Lower leg skin (tissue), 4 donors: ENCODE measurements around the gene CRELD2. TPM values are rescaled to one million over a fixed set of nuclear protein-coding genes. Genes with fewer than 3 reads are reported as not detected.

Experiments used
- DNase-seq, 2 donors: peaks; one replicate each; pipeline ENCODE4 v3.0.0-alpha.2; 2019; ENCODE audit warnings: low spot score in 2 of 2
- H3K4me3 ChIP-seq: fragments of 200-600 bp; sonication (generic); 2 replicates; pipeline ENCODE4 v1.5.1; 2017; ENCODE audit warnings: mild to moderate bottlenecking, low read depth; ENCODE audit not compliant: poor library complexity, severe bottlenecking
- CTCF ChIP-seq, 3 donors: fragments of 450-650 bp; IDR thresholded peaks; one replicate each; pipeline ENCODE4 v1.5.1; 2016; ENCODE audit warnings: antibody characterized with exemption in 3 of 3, mild to moderate bottlenecking in 3 of 3, moderate library complexity in 2 of 3
- POLR2A ChIP-seq, 2 donors: fragments of 450-650 bp; IDR thresholded peaks; one replicate each; pipeline ENCODE4 v1.6.1; 2016 to 2017; ENCODE audit warnings: antibody characterized with exemption in 2 of 2, mild to moderate bottlenecking in 1 of 2, moderate library complexity in 1 of 2
- WGBS, 2 donors: methylation state at CpG; one replicate each; pipeline ENCODE4 v1.1.5; 2018; 5-methylcytosine and 5-hydroxymethylcytosine counted together
- intact Hi-C: fragments of 100-400 bp; cut with DNase I; formaldehyde crosslinking; loops from one replicate; pipeline ENCODE4 v1.15.0; 2023; ENCODE audit warnings: low total_unique reads
- total RNA-seq, 4 donors: library from RNA; depleted of rRNA; stranded (reverse); fragments of >200 nt; gene quantifications; one replicate each; pipeline ENCODE4 v1.1.0, GENCODE V29; 2016

Gene CRELD2
- total RNA-seq, 4 donors from 2014 or later, result 9.1 to 28.0 (median 18.0) TPM

- TF ChIP-seq POLR2A (IDR thresholded peaks at IDR 0.05) (no peak), CTCF (IDR thresholded peaks at IDR 0.05) (no peak)
- intact Hi-C loops, result loop anchor here (10.0 kb wide), 1 partner anchor 131 kb away; no protein-coding TSS in a partner anchor
- DNase-seq, result no peak
- 92 to 94% methylated on average over 12 of the region's 12 CpGs for WGBS, 2 donors
- H3K4me3 ChIP-seq, result no peak overlapping the region
Observed at GRCh38 chr22:49915610-49916009, 2.8 kb upstream of the CRELD2 start.

GRCh38 chr22:49916831-49917230, 1.6 kb upstream of the CRELD2 start:
- TF ChIP-seq CTCF (IDR thresholded peaks at IDR 0.05), result no peak
- WGBS, 2 donors, result 86 to 94% methylated on average over 11 of the region's 11 CpGs
- H3K4me3 ChIP-seq, result no peak overlapping the region
- no peak for DNase-seq
- intact Hi-C loops, result loop anchor here (10.0 kb wide), 1 partner anchor 132 kb away; no protein-coding TSS in a partner anchor

- TF ChIP-seq POLR2A (IDR thresholded peaks at IDR 0.05), result no peak
- TF ChIP-seq CTCF (IDR thresholded peaks at IDR 0.05), result no peak
- no peak for DNase-seq
- intact Hi-C loops, result loop anchor here (10.0 kb wide), 1 partner anchor 134 kb away; no protein-coding TSS in a partner anchor
- WGBS, 2 donors, result 37 to 52% methylated on average over 28 to 46 of the region's 47 CpGs
- peak overlapping the region; percentile 16 for H3K4me3 ChIP-seq
Observed at GRCh38 chr22:49918911-49919881, 762 bp downstream of the CRELD2 start.

GRCh38 chr22:49920859-49921258, 2.4 kb downstream of the CRELD2 start:
- no peak overlapping the region for H3K4me3 ChIP-seq
- 90 to 97% methylated on average over 18 of the region's 18 CpGs for WGBS, 2 donors
- no peak for DNase-seq
- intact Hi-C loops, result no loop called here
- no peak for TF ChIP-seq CTCF (IDR thresholded peaks at IDR 0.05)
- TF ChIP-seq POLR2A (IDR thresholded peaks at IDR 0.05), result no peak

- intact Hi-C loops, result no loop called here
- H3K4me3 ChIP-seq, result no peak overlapping the region
- no peak for DNase-seq
- TF ChIP-seq CTCF (IDR thresholded peaks at IDR 0.05), result no peak
- no peak for TF ChIP-seq POLR2A (IDR thresholded peaks at IDR 0.05)
- WGBS, 2 donors, result 88% methylated on average over 34 to 35 of the region's 35 CpGs
Observed at GRCh38 chr22:49921508-49922278, 3.3 kb downstream of the CRELD2 start.
